OCI-M1 (cell line): ENCODE measurements around the gene TTLL3.

Source experiments
- DNase-seq: peaks from one replicate; lab custom pipeline; 2025; lab: John Stamatoyannopoulos, UW

The TTLL3 gene

GRCh38 chr3:9781978-9782603, 28.0 kb upstream of the TTLL3 start:
- DNase-seq, result peak; percentile 41

- peak; percentile 77 for DNase-seq
Measured at GRCh38 chr3:9782770-9783169, 27.3 kb upstream of the TTLL3 start.

- DNase-seq, result no peak
Measured at GRCh38 chr3:9783954-9784353, 26.1 kb upstream of the TTLL3 start.

- DNase-seq, result no peak
Measured at GRCh38 chr3:9784965-9785364, 25.1 kb upstream of the TTLL3 start.

- DNase-seq, result peak; percentile 84
Measured at GRCh38 chr3:9785602-9786001, 24.5 kb upstream of the TTLL3 start.

GRCh38 chr3:9786209-9786739, 23.8 kb upstream of the TTLL3 start:
- peak; percentile 93 for DNase-seq

GRCh38 chr3:9786825-9787669, 23.0 kb upstream of the TTLL3 start:
- peak; percentile 82 for DNase-seq

GRCh38 chr3:9787714-9788113, 22.3 kb upstream of the TTLL3 start:
- peak; percentile 38 for DNase-seq

GRCh38 chr3:9791127-9791526, 18.9 kb upstream of the TTLL3 start:
- DNase-seq, result no peak

- no peak for DNase-seq
Measured at GRCh38 chr3:9791790-9792404, 18.2 kb upstream of the TTLL3 start.

GRCh38 chr3:9792405-9793160, 17.5 kb upstream of the TTLL3 start, which contains the start of the genes ARPC4 and TADA3:
ARPC4 (plus strand) TSS chr3:9793082; CDS start chr3:9793122, 40 bp downstream.
TADA3 (minus strand) TSS chr3:9792473; CDS start chr3:9791466, 1,007 bp downstream.
- peak; percentile 99 for DNase-seq

- DNase-seq, result peak; percentile 77
Measured at GRCh38 chr3:9793161-9793781, 16.8 kb upstream of the TTLL3 start.

GRCh38 chr3:9794400-9794799, 15.7 kb upstream of the TTLL3 start:
- no peak for DNase-seq

- no peak for DNase-seq
Measured at GRCh38 chr3:9795207-9795606, 14.9 kb upstream of the TTLL3 start.

- no peak for DNase-seq
Measured at GRCh38 chr3:9797196-9797945, 12.7 kb upstream of the TTLL3 start.

- no peak for DNase-seq
Measured at GRCh38 chr3:9800529-9800928, 9.5 kb upstream of the TTLL3 start.

GRCh38 chr3:9803494-9803893, 6.6 kb upstream of the TTLL3 start:
- DNase-seq, result no peak

- no peak for DNase-seq
Measured at GRCh38 chr3:9804996-9805395, 5.1 kb upstream of the TTLL3 start.

- no peak for DNase-seq
Measured at GRCh38 chr3:9806137-9806536, 3.9 kb upstream of the TTLL3 start.

- no peak for DNase-seq
Measured at GRCh38 chr3:9806688-9807589, 3.1 kb upstream of the TTLL3 start.
